GM19372 (cell line): ENCODE measurements around the gene HSP90AA1.
A peak's percentile ranks its signal among the peaks of the same experiment; 100 is the strongest.
"Not testable (repeated sequence)": the region's sequence is repeated elsewhere in the genome, so short reads cannot be mapped to it uniquely, and the experiment has no call there.

Experiments used
- ATAC-seq: cut with Tn5 transposase; IDR thresholded peaks from one replicate; pipeline ENCODE4 v1.9.1; 2021; ENCODE audit warnings: mild to moderate bottlenecking, low read depth, moderate library complexity; ENCODE audit not compliant: unreplicated experiment

The HSP90AA1 gene

GRCh38 chr14:102074415-102074964 is 12.4 kb downstream of the HSP90AA1 start:
- no peak for ATAC-seq

- no peak for ATAC-seq
These were observed 15.4 kb downstream of the HSP90AA1 start for GRCh38 chr14:102071283-102071998.

GRCh38 chr14:102066041-102066451 is 20.8 kb downstream of the HSP90AA1 start:
- no peak for ATAC-seq

GRCh38 chr14:102064590-102064989 is 22.3 kb downstream of the HSP90AA1 start:
- ATAC-seq, result not testable (repeated sequence)

- ATAC-seq, result no peak
These were observed 22.9 kb downstream of the HSP90AA1 start for GRCh38 chr14:102063808-102064429.

GRCh38 chr14:102063109-102063807 is 23.6 kb downstream of the HSP90AA1 start:
- peak; percentile 86 for ATAC-seq

- no peak for ATAC-seq
These were observed 27.9 kb downstream of the HSP90AA1 start for GRCh38 chr14:102058961-102059360.

- ATAC-seq, result no peak
These were observed 28.7 kb downstream of the HSP90AA1 start for GRCh38 chr14:102058146-102058545.

GRCh38 chr14:102057480-102058114 is 29.2 kb downstream of the HSP90AA1 start:
- ATAC-seq, result no peak

- no peak for ATAC-seq
These were observed 30.0 kb downstream of the HSP90AA1 start for GRCh38 chr14:102056694-102057442.

- ATAC-seq, result no peak
These were observed 31.5 kb downstream of the HSP90AA1 start for GRCh38 chr14:102055181-102055901.

- no peak for ATAC-seq
These were observed 34.3 kb downstream of the HSP90AA1 start for GRCh38 chr14:102052522-102052921.

- no peak for ATAC-seq
These were observed 36.2 kb downstream of the HSP90AA1 start for GRCh38 chr14:102050625-102051024.

- no peak for ATAC-seq
These were observed 36.8 kb downstream of the HSP90AA1 start for GRCh38 chr14:102050026-102050405.

GRCh38 chr14:102049258-102050025 is 37.4 kb downstream of the HSP90AA1 start:
- ATAC-seq, result no peak

GRCh38 chr14:102047808-102048540 is 38.9 kb downstream of the HSP90AA1 start:
- ATAC-seq, result no peak

- no peak for ATAC-seq
These were observed 40.2 kb downstream of the HSP90AA1 start for GRCh38 chr14:102046337-102047278.
